A549 (cell line): Measurements from ENCODE around the gene CD2. TPM values are rescaled to one million over a fixed set of nuclear protein-coding genes. Genes with fewer than 3 reads are reported as not detected.

Experiments used
- ATAC-seq, 2 experiments: fragments of 200-7000 bp in 1 of 2; fragments of >200 bp in 1 of 2; cut with Nextera tagmentation in 1 of 2; cut with Tn5 transposase in 1 of 2; 3 replicates each; pipeline versions ENCODE4 v1.8.0 to v1.9.1; 2018 to 2020; ENCODE audit warnings: mild to moderate bottlenecking in 1 of 2, moderate library complexity in 1 of 2
- CTCF ChIA-PET: fragments of 300-600 bp; sonication (Branson Sonifier 250); formaldehyde crosslinking; extraction: SDS; loops from one replicate; lab custom pipeline; 2021; ENCODE audit warnings: antibody characterized with exemption, inconsistent platforms; lab: Yijun Ruan, JAX
- POLR2A ChIA-PET: fragments of 350-600 bp; formaldehyde crosslinking; extraction: SDS; loops from one replicate; lab custom pipeline; 2021; ENCODE audit warnings: antibody characterized with exemption, inconsistent platforms; lab: Yijun Ruan, JAX
- DNase-seq, 2 experiments: peaks; one replicate each; pipeline versions ENCODE4 v3.0.0 to v3.0.0-alpha.2; 2011 to 2016; ENCODE audit warnings: low read depth in 1 of 2, low spot score in 1 of 2
- FAIRE-seq: peaks from 2 replicates; lab custom pipeline; 2011; peaks lifted over from hg19 to GRCh38; lab: Jason Lieb, UNC
- H3K27ac ChIP-seq, 2 experiments: fragments of >200 bp; sonication (Bioruptor Twin); formaldehyde crosslinking; 3 replicates each; pipeline ENCODE4 v1.5.1; 2016 to 2017
- H3K4me1 ChIP-seq: fragments of >200 bp; sonication (Bioruptor Twin); formaldehyde crosslinking; 3 replicates; pipeline ENCODE4 v1.6.1; 2016
- H3K4me2 ChIP-seq: fragments of >200 bp; sonication (Bioruptor Twin); formaldehyde crosslinking; 3 replicates; pipeline ENCODE4 v1.6.1; 2016
- H3K4me3 ChIP-seq: fragments of >200 bp; sonication (Bioruptor Twin); formaldehyde crosslinking; 3 replicates; pipeline ENCODE4 v1.5.1; 2016
- H3K9me3 ChIP-seq: fragments of >200 bp; sonication (Bioruptor Twin); formaldehyde crosslinking; 3 replicates; pipeline ENCODE4 v1.6.1; 2016
- CBX2 ChIP-seq: fragments of 200-600 bp; sonication (generic); IDR thresholded peaks from 2 replicates; pipeline ENCODE4 v1.6.1; 2016; ENCODE audit warnings: low read depth, mild to moderate bottlenecking, borderline replicate concordance
- CEBPB ChIP-seq, 2 experiments: fragments of >200 bp in 1 of 2; sonication (Bioruptor Twin) in 1 of 2; formaldehyde crosslinking in 1 of 2; IDR thresholded peaks; 2 replicates each; pipeline ENCODE4 v1.6.1; 2012 to 2016
- CHD2 ChIP-seq: fragments of 150-350 bp; IDR thresholded peaks from 2 replicates; pipeline ENCODE4 v1.6.1; 2014; ENCODE audit warnings: low read length; ENCODE audit not compliant: partially characterized antibody
- EP300 ChIP-seq, 2 experiments: fragments of >200 bp; sonication (Bioruptor Twin); formaldehyde crosslinking; IDR thresholded peaks; 2 replicates in 1 of 2; 3 replicates in 1 of 2; pipeline ENCODE4 v1.6.1; 2016 to 2017
- FOSB ChIP-seq: fragments of 250-450 bp; sonication (Bioruptor Pico); IDR thresholded peaks from 2 replicates; pipeline ENCODE4 v1.5.0; 2020; ENCODE audit warnings: mild to moderate bottlenecking, moderate library complexity
- HOXB13 ChIP-seq: fragments of 250-450 bp; sonication (Bioruptor Pico); IDR thresholded peaks from 2 replicates; pipeline ENCODE4 v1.5.0; 2020; ENCODE audit warnings: low read depth, mild to moderate bottlenecking, moderate library complexity
- KDM1A ChIP-seq: fragments of 200-600 bp; sonication (generic); IDR thresholded peaks from 2 replicates; pipeline ENCODE4 v1.6.1; 2016; ENCODE audit warnings: low read depth, mild to moderate bottlenecking
- MAFK ChIP-seq: fragments of 450-650 bp; IDR thresholded peaks from 2 replicates; pipeline ENCODE4 v1.6.1; 2014; ENCODE audit not compliant: partially characterized antibody
- MAZ ChIP-seq: fragments of 150-350 bp; IDR thresholded peaks from 2 replicates; pipeline ENCODE4 v1.6.1; 2014; ENCODE audit warnings: antibody characterized with exemption, low read depth, low read length, borderline replicate concordance
- NFE2L2 ChIP-seq: fragments of 150-350 bp; conservative IDR thresholded peaks from 2 replicates; pipeline ENCODE4 v1.6.1; 2014; ENCODE audit warnings: low read length
- NPAS2 ChIP-seq: fragments of 250-450 bp; sonication (Bioruptor Pico); IDR thresholded peaks from 2 replicates; pipeline ENCODE4 v1.8.0; 2022; ENCODE audit warnings: mild to moderate bottlenecking, moderate library complexity, borderline replicate concordance
- NR3C1 ChIP-seq: fragments of >200 bp; sonication (Bioruptor Twin); formaldehyde crosslinking; IDR thresholded peaks from 3 replicates; pipeline ENCODE4 v1.6.1; 2017
- TFCP2L1 ChIP-seq: fragments of 250-450 bp; sonication (Bioruptor Pico); IDR thresholded peaks from 2 replicates; pipeline ENCODE4 v1.5.0; 2021; ENCODE audit warnings: mild to moderate bottlenecking
- TP53 ChIP-seq: fragments of 250-450 bp; sonication (Bioruptor Pico); IDR thresholded peaks from 2 replicates; pipeline ENCODE4 v1.5.0; 2021; ENCODE audit warnings: mild to moderate bottlenecking, moderate library complexity
- WGBS: methylation state at CpG from one replicate; pipeline ENCODE4 v1.1.6; 2017; ENCODE audit errors: missing lambda C conversion rate; 5-methylcytosine and 5-hydroxymethylcytosine counted together
- polyA plus RNA-seq, 4 experiments: library from polyadenylated mRNA; depleted of rRNA in 3 of 4; stranded (reverse); fragments of >200 nt; fragmentation: RNase III in 1 of 4; extraction: RNeasy Plus Mini Kit Qiagen cat#74134 plus additional on column Dnase treatment in 1 of 4; gene quantifications; 2 replicates in 3 of 4; 3 replicates in 1 of 4; pipeline ENCODE4 v1.2.3, GENCODE V29; 2011 to 2017
- TF ChIP-seq, protein P1 (sequence below): fragments of >200 bp; sonication (Bioruptor Twin); formaldehyde crosslinking; IDR thresholded peaks from 3 replicates; pipeline ENCODE4 v1.5.1; 2016
- TF ChIP-seq, protein P2 (sequence below): fragments of >200 bp; sonication (Bioruptor Twin); formaldehyde crosslinking; IDR thresholded peaks from 3 replicates; pipeline ENCODE4 v1.6.1; 2016
- TF ChIP-seq, protein P3 (sequence below): IDR thresholded peaks from 2 replicates; pipeline ENCODE4 v1.6.1; 2012
- TF ChIP-seq, protein P4 (sequence below): fragments of >200 bp; sonication (Bioruptor Twin); formaldehyde crosslinking; IDR thresholded peaks from 2 replicates; pipeline ENCODE4 v1.6.1; 2016
- TF ChIP-seq, protein P5 (sequence below): IDR thresholded peaks from 2 replicates; pipeline ENCODE4 v1.6.1; 2012; ENCODE audit warnings: low read depth, borderline replicate concordance

The CD2 gene
- polyA plus RNA-seq, 2 of the 4 experiments (the other 2 are of a cell fraction) = not detected

DNA sequence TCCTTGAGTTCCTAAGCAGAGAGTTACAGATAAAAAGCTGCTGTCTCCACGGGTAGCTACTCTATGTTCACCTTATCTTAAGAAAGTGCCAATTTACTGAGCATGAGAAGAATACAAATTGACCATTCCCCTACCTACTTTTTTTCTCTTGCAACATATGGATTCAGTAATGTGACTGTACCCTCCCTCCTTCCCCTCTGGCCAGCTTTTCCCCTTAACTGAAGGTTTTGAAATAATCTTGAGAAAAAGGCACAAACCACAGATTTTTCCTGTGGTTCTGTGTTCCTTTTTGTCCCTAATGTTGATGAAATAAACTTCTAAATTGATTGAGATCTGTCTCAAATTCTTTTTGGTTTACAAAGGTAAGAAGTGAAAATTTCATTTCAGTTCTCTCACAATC, 2.6 kb upstream of the CD2 start (continued):
- TF ChIP-seq, protein P1, sequence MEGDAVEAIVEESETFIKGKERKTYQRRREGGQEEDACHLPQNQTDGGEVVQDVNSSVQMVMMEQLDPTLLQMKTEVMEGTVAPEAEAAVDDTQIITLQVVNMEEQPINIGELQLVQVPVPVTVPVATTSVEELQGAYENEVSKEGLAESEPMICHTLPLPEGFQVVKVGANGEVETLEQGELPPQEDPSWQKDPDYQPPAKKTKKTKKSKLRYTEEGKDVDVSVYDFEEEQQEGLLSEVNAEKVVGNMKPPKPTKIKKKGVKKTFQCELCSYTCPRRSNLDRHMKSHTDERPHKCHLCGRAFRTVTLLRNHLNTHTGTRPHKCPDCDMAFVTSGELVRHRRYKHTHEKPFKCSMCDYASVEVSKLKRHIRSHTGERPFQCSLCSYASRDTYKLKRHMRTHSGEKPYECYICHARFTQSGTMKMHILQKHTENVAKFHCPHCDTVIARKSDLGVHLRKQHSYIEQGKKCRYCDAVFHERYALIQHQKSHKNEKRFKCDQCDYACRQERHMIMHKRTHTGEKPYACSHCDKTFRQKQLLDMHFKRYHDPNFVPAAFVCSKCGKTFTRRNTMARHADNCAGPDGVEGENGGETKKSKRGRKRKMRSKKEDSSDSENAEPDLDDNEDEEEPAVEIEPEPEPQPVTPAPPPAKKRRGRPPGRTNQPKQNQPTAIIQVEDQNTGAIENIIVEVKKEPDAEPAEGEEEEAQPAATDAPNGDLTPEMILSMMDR = no peak
- TF ChIP-seq MAFK (no peak), HOXB13 (CRISPR knock-in tag) (no peak)

DNA sequence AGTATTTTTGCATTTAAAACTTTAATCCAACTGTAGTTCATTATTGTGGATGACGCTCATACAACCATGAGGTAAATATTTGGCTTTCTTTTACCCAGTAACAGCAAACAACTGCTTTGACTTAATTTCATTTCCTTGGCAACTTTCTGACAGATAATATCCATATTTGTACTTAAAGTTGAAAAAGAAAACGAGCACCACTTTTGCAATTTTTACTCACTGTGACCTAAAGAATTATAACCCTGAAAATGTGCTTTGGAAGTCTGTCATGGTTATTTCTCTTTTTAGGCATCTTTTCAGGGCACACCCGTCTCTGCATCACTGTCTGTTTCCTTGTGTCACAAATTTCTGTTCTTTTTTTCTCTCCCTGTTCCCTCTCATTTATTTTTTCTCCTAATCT, 918 bp upstream of the CD2 start:
- DNase-seq = no peak
- ChIA-PET POLR2A (no interaction called here), CTCF (no interaction called here)
- Histone ChIP-seq H3K9me3 (peaks cover 6% of the 10 kb centered on the region; the same call in 2 of the 3 replicates), H3K4me1 (no peaks in the 10 kb centered on the region), H3K4me2 (no peak overlapping the region)
- ATAC-seq = no peak
- TF ChIP-seq MAFK = no peak
- TF ChIP-seq, protein P2, sequence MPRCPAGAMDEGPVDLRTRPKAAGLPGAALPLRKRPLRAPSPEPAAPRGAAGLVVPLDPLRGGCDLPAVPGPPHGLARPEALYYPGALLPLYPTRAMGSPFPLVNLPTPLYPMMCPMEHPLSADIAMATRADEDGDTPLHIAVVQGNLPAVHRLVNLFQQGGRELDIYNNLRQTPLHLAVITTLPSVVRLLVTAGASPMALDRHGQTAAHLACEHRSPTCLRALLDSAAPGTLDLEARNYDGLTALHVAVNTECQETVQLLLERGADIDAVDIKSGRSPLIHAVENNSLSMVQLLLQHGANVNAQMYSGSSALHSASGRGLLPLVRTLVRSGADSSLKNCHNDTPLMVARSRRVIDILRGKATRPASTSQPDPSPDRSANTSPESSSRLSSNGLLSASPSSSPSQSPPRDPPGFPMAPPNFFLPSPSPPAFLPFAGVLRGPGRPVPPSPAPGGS = no peak
- TF ChIP-seq TP53 (CRISPR knock-in tag) = no peak
- TF ChIP-seq NPAS2 (CRISPR knock-in tag) = no peak
- TF ChIP-seq, protein P3, sequence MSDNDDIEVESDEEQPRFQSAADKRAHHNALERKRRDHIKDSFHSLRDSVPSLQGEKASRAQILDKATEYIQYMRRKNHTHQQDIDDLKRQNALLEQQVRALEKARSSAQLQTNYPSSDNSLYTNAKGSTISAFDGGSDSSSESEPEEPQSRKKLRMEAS = no peak
- TF ChIP-seq NR3C1 = no peak
- no peak for TF ChIP-seq MAZ
- TF ChIP-seq TFCP2L1 (CRISPR knock-in tag) = no peak
- no peak for TF ChIP-seq CBX2
- no peak for TF ChIP-seq CHD2
- TF ChIP-seq, protein P1 = no peak
- no peak for TF ChIP-seq EP300 (IDR thresholded peaks at IDR 0.05)
- no peak for TF ChIP-seq HOXB13 (CRISPR knock-in tag)
- TF ChIP-seq, protein P4, sequence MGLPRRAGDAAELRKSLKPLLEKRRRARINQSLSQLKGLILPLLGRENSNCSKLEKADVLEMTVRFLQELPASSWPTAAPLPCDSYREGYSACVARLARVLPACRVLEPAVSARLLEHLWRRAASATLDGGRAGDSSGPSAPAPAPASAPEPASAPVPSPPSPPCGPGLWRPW = no peak
- no peak for TF ChIP-seq NFE2L2
- TF ChIP-seq FOSB (CRISPR knock-in tag) = no peak
- TF ChIP-seq, all 56 proteins: peak for 0
- Histone ChIP-seq H3K27ac (no peak overlapping the region), H3K4me3 (no peak overlapping the region)
- FAIRE-seq = no peak
- WGBS = 41% methylated on average over 3 of the region's 3 CpGs

DNA sequence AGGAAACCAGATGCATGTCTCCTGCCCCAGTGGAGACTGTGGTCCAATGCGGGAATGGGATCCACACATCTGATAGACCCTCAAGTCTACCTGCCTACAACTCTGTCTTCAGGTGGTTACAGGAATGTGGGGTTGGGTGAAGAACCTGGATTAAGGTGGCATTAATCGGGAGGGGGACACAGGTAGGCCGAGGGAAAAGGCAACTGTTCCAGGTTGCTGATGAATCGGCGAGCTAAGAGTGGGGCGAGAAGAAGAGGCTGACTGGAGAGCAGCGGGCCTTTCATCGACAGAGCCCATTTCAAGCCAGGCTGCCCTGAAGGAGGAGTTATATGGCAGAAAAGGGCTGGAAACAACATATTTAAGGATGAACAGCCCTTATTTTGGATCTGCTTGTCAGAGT, 836 bp downstream of the CD2 start:
- 75% methylated on average over 8 of the region's 8 CpGs for WGBS
- TF ChIP-seq CEBPB (IDR thresholded peaks at IDR 0.05) (no peak), KDM1A (no peak)
- TF ChIP-seq, protein P5, sequence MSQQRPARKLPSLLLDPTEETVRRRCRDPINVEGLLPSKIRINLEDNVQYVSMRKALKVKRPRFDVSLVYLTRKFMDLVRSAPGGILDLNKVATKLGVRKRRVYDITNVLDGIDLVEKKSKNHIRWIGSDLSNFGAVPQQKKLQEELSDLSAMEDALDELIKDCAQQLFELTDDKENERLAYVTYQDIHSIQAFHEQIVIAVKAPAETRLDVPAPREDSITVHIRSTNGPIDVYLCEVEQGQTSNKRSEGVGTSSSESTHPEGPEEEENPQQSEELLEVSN = no peak
- TF ChIP-seq, protein P3 = no peak
- H3K4me1 ChIP-seq = no peaks in the 10 kb centered on the region
- ChIA-PET POLR2A (no interaction called here), CTCF (interaction anchor here (0.7 to 1.2 kb wide), 2 partner anchors 9 to 21 kb away, joined by 3 read pairs; no protein-coding TSS in a partner anchor)
- H3K4me3 ChIP-seq = no peak overlapping the region
- ATAC-seq = no peak
- no peak overlapping the region for H3K4me2 ChIP-seq
- no peak for DNase-seq
- no peak for FAIRE-seq
- H3K9me3 ChIP-seq = no peaks in the 10 kb centered on the region
- H3K27ac ChIP-seq = no peak overlapping the region
